GM10847 (cell line): ENCODE measurements around the gene GMDS.

Source experiments
- POLR2A ChIP-seq: IDR thresholded peaks from 2 replicates; pipeline ENCODE4 v1.6.1; 2011; ENCODE audit not compliant: insufficient read length; ENCODE audit errors: extremely low read depth

The GMDS gene

DNA sequence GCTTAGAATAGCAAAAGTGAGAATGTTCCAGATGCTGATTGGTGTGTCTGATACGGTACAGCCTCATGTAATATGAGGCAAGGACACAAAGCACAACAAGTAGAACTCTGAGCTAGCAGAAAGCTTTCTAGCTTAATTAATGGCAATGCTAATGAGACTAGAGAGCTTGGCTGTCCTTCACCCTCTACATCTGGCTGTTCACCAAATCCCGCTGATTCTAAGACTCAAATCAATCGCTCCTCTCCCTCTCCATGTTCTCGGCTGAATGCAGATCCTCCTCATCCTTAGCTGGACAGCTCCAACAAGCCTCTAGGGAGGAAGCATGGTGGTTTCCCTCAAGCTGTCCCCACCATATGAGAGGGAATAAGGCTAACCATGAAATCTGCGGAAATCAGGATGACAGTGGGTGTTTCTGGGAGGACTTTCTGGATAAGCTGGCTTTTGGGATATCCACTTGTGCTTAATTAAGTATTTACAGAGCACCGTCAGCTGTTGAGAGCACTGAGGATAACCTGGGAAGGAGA is 506.8 kb downstream of the GMDS start:
- TF ChIP-seq POLR2A: no peak

DNA sequence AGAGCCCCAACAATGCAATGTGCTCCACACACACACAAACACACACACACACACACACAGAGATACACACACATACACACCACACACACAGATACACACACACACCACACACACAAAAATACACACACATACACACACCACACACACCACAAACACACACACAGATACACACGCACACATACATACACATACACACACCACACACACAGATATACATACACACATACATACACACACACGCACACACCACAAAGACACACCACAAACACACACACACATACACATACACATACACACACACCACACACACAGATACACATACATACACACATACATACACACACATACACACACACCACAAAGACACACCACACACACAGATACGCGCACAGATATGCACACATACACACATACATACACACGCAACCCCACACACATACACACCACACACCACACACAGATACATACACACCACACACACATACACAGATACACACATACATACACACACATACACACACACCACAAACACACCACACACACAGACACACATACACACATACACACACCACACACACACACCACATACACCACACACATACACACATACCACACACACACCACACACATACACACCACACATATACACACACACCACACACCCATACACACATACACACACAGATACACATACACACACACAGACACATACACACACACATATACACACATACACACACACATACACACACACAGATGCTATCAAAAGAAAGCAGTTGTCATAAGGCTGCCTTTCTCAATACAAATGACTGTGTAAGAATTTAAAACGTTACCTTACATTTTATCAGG is 507.7 kb downstream of the GMDS start:
- no peak for TF ChIP-seq POLR2A

DNA sequence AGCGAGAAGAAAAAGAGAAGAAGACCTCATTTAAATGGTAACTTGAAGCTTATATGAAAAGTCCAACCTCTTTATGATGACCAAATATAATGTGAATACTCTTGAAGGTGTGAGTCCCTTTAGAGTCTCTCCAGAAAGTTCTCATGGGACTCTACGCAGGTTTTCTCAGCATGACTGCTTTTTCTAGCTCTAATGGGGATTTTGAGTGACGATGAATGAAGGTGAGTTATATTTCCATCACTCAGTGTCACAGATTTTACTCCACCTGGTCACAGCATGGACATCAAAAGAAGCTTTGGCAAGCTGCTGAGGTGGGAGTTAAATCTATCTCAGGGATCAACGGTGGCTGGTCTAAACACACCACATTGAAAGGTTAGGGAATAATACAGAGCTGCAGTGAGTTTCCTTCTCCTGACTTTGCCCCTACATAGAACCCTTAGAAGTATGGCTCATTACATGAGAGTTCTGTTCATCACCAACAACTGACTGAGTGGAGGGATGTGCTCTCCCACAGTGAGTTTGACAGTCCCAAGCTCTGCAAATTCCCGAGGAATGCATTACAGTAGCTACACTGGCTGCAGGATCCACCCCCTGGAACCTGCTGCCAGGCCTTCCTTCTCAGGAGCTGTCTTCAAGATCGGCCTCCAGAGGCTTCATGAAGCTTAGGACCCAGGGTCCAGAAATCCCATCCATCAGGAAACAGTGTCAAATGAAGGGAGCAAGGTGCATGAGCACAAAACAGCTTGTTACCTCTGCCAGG is 508.9 kb downstream of the GMDS start:
- no peak for TF ChIP-seq POLR2A

DNA sequence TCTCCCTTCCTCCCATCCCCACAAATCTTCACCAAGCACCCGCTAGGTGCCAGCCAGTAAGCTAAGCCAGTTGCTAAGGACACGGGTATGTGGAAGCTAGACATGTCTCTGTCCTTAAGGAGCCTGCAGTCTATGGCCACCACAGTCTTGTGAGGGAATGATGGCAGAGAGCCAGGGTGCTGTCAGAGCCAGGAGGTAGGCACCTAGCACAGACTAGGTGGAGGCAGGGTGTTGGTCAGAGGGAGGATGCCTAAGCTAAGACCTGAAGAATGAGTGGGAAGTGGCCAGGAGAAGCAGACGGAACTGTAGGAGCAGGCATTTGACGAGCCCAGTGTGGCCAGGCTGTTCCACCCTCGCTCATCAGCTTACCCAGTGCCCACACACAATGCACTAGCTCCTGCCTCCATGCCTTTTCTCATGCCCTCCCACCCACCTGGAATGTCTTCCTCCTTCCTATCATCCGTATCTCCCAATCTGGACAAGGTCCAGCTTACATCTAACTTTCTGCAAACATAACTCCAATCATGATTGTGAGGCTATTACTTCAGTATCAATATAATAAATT is 510.1 kb downstream of the GMDS start:
- TF ChIP-seq POLR2A: no peak

DNA sequence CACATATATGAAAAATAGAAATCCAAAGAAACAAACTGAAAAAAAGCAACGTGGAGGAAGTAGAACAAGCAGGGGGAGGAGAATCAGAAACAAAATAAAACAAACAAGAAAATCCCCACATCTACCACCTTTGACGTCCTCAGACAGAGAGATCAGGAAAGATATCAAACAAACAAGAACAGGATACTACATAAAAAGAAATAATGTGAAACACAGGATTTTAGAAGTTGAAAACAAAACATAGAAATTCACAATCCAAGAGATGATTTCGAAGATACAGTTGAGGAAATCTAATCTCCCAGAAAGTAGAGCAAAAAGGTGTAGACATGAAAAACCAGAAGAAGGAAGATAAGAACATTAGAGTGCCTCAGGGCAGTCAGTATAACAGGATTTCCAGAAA is 514.5 kb downstream of the GMDS start:
- TF ChIP-seq POLR2A: no peak

DNA sequence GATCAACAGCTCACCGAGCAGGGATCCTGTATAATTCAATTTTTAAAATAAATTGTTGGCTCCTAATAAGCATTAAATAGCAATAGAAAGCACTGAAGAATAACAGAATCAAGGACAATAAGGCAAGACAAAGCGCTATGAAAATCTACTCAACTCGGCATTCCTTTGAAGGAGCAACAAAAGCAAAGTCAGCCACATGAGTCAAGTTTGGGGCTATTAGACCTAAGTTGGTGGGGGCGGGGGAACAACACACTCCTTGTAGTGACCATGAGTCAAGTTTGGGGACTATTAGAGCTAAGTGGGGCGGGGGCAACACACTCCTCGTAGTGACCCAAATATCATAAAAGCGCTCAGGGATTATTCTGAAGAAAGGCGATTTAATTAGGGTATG is 515.7 kb downstream of the GMDS start:
- no peak for TF ChIP-seq POLR2A

DNA sequence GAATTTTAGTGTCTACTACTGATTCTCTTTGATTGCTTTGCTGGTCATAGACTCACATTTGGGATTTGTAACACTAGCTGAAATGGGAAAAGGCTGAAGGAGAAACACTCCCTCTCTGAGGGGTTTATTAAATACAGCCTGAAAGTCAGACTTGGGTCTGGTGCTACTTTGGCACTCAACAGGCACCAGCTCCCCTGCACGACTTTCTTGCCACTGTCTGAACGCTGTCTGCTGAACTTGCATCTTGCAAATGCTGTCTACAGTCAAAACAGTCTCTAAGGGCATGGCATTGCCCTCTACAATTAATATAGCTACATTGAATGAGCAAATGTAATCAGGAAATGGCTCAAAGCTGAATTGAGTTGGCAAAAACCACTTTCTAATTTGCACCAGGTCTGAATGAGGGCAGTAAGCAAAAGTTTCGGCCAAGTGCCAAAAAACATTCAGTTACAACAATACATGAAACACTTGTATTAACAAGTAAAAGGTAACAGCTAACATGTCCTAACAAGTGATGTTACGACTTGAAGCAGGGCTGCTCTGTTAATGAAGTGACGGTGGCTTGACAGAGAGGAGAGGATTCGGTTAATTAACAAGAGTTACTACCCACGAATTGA is 516.2 kb downstream of the GMDS start:
- TF ChIP-seq POLR2A: no peak

DNA sequence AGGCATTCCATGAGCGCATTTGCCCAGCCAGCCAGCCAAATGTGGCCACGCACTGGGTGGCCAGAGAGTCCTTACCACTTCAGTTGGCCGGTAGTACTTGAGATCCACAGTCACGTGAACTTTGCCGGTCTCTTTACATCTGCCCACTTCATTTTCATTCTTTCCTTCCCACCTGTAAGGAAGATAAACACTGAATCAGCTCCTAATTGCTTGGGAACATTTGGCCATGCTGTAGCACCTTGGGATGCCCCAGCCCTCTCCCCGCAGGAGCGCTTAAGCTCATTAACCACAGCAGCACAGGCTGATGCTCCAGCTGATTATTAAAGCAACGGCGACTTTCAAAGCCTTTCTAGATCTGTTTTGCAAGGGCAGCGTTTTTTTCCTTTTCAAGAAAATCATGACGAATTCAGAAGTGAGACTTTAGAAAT is 519.0 kb downstream of the GMDS start:
- no peak for TF ChIP-seq POLR2A

DNA sequence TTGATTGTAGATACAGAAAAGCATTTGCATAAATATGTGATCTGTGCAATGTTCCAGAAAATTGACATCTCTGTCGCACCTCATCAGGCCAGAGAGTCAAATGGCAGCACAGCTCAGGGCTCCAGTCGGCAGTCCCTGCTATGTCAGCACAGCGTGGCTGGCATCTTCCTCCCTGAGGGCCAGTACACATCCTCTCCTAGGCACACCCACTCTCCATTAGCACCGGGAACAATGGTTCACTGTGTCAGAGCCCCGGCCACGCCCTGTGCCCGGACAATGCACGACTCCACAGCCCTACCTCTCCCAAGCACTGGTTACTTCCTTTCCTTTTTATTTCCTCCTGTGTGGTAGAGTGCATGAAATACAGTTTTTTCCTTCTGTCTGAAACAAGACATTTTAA is 520.8 kb downstream of the GMDS start:
- TF ChIP-seq POLR2A: no peak

DNA sequence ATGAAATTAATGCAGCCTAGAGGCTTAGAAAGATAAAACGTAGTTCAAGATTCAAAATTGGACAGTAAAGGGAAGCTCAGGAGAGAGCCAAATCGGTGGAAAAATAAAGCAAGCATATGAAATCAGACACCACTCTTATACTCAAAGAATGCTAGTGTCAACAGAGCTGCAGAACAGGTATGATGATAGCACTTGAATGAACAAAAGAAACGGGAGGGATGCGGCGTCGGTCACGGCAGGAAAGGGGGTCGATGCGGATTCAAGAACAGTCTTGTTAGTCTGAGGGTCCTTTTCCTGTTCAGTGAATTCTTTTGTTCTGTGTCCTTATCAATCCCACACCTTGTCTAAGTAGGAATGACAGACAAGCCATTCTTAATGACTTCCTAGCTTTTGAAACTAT is 521.3 kb downstream of the GMDS start:
- no peak for TF ChIP-seq POLR2A

DNA sequence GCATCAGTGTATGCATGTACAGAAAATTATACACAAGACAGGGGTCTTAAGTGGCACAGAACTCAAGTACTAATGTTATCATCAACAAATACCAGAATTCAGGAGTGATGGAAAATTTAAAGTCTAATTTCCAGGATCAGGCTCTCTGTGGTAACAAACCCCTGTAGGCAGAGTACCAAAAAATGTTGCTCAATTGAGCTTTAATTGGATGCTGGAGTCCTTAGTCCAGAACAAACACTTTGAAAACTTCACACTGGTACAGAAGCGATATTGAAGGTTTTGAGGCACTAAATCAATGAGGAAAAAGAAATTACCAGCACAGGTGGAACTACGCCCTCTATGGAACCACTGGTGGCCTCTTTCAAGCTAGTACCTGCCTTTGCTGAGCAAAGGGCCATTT is 522.6 kb downstream of the GMDS start:
- TF ChIP-seq POLR2A: no peak

DNA sequence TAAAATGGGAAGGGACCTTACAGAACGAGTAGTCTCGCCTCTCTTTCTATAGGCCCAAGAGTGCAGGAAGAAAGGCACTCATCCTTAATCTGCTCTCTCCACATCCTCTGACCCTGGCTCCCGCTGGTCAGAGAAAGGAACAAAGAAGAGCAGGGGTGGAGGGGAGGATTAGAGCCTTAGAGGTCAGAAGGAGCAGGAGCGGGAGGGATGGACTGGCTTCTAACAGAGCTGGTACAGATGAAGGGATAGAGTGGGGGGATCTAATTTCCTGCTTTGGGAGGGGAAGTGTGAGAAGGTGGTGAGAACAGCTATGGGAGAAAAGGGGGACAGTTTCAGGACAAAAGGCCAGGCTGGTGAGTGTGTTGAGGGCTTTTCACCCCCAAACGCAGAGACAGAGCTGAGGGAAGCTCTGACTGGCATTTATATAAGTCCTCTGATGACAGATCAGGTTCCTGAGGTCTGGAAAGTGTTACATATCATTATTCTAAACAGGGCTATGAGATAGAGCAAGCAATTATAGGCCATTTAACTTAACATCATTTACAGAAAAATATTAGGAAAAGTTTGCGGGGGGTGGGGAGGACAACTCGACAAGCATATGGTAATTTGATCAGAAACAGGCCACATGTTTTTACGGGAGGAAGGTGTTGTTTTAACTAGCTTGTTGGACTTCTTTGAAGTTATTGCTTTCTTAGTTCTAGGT is 524.6 kb downstream of the GMDS start:
- no peak for TF ChIP-seq POLR2A

DNA sequence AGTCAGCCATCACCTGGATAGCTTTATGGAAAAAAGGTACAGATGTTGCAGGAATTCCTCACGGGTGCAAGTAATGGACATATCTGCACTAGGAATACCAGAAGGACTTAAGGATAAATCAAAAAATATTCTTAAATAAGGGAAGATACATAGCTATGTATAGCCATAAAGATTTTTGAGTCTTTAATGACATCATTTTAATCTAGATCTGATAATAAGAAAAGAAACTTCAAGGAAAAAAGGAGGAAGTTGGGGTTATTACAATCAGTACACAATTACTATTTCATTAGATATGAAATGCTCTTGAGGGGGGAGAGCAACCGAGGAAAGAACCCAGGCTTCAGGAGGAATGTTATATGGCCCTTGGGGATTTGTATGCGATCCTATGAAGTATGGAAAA is 525.5 kb downstream of the GMDS start:
- TF ChIP-seq POLR2A: no peak

DNA sequence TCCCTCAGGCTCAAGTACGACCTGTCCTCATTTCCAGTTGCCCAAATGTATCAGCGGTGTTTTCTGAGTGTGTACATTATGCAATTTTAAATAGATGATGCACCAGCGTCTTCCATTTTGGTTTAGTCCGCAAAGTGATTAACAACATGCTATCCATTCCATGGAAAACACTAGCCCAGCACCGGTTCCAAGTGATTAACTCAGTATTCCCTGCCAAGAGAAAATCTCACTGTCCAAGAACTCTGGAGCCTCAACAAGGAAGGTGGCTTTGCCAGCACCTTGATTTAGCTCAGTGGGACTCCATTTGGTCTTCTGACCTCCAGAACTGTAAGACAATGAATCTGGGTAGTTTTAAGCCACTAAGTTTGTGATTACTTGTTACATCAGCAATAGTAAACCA is 528.5 kb downstream of the GMDS start:
- TF ChIP-seq POLR2A: no peak

DNA sequence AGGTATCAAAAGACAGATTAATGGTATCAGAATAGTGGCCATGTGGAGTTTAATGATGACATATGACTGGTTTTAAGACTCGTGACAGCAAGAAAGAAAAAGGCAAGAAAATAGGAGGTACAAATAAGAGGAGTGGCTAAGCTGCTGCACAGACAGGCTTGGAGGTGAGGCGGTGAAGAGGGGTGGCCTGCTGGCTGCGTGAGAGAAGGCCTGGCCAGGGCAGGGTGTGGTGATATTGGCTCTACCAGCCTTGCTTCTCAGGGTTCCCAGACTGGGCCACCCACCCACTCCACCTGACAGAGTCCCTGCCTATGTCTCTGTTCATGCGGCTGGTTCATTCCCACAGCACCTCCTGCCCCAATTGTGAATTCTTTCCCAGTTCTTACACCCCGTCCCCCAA is 529.0 kb downstream of the GMDS start:
- TF ChIP-seq POLR2A: no peak

DNA sequence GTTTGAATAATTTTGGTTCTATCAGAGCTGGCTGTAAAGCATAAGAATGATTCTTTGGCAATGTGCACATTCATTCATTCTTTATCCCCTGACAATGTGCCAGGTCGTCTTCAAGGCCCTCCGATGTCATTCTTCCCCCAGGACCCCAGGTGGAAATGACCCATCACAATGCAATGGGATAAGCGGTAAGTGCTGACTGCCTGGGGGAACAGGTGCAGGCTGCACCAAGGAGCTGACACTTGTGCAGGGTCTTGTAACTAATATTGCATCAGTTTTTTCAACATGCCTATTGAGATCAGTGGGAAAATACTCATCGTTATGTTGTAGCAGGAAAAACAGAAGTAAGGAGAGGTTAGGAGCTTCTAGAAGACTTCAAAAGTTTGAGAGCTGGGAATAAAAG is 530.1 kb downstream of the GMDS start:
- TF ChIP-seq POLR2A: no peak

DNA sequence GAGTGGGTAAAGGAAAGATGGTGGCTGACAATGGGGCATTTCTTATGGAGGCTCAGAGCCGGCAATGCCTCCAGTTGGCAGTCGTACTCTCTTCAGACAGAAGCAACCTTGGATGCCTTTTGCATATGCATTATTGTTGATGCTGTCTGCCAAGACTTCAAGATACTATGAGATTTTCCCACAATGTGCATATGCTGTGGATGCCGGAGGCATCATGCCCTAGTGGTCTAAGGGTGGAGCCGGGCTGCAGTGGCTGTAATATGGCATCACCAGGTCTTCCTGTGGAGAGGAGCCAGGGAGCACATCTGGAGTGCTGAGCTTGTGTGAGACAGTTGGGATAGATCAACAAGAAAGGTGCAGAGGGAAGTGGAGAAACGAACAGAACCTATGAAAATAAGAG is 530.8 kb downstream of the GMDS start:
- TF ChIP-seq POLR2A: no peak
